ENCODE results near the gene TSPAN15. TPM values are rescaled to one million over a fixed set of nuclear protein-coding genes. Genes with fewer than 3 reads are reported as not detected.
A peak's percentile ranks its signal among the peaks of the same experiment; 100 is the strongest.

The TSPAN15 gene
- total RNA-seq, 6 donors from 2014 or later = 19.9 to 69.5 (median 63.0) TPM

DNA sequence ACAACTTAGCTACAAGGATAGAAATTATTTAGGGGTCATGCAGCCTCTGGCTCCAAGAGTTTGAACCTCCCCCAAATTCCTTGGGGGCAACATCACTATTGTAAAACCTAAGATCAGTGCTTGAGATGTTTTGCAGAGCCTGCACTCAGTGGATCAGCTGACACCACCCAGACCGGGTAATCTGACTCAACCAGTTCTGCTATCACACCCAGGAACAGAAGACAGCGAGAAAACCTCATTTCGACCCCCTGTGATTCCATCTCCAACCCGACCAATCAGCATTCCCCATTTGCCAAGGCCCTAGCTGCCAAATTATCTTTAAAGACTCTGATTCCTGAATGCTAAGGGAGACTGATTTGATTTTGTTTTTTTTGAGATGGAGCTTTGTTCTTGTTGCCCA, 39.8 kb upstream of the TSPAN15 start:
- DNase-seq = no peak
- H3K36me3 ChIP-seq = no peaks in the 10 kb centered on the region
- no peak for TF ChIP-seq POLR2A (IDR thresholded peaks at IDR 0.05)
- TF ChIP-seq, protein P1, sequence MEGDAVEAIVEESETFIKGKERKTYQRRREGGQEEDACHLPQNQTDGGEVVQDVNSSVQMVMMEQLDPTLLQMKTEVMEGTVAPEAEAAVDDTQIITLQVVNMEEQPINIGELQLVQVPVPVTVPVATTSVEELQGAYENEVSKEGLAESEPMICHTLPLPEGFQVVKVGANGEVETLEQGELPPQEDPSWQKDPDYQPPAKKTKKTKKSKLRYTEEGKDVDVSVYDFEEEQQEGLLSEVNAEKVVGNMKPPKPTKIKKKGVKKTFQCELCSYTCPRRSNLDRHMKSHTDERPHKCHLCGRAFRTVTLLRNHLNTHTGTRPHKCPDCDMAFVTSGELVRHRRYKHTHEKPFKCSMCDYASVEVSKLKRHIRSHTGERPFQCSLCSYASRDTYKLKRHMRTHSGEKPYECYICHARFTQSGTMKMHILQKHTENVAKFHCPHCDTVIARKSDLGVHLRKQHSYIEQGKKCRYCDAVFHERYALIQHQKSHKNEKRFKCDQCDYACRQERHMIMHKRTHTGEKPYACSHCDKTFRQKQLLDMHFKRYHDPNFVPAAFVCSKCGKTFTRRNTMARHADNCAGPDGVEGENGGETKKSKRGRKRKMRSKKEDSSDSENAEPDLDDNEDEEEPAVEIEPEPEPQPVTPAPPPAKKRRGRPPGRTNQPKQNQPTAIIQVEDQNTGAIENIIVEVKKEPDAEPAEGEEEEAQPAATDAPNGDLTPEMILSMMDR (IDR thresholded peaks at IDR 0.05) = no peak
- TF ChIP-seq POLR2AphosphoS5 (IDR thresholded peaks at IDR 0.05) = no peak
- no peak for TF ChIP-seq EP300 (IDR thresholded peaks at IDR 0.05)
- no peak for ATAC-seq (ENCODE audit: low FRiP score in 2 of 2)
- WGBS, 2 donors = 68 to 76% methylated on average over 4 of the region's 4 CpGs
- H3K9me3 ChIP-seq = no peaks in the 10 kb centered on the region
- H3K27me3 ChIP-seq = no peaks in the 10 kb centered on the region
- peaks cover 28 to 35% (median 32%) of the 10 kb centered on the region in 4 donors for H3K4me1 ChIP-seq
- no peak overlapping the region for H3K27ac ChIP-seq
- no peak overlapping the region for H3K4me3 ChIP-seq

DNA sequence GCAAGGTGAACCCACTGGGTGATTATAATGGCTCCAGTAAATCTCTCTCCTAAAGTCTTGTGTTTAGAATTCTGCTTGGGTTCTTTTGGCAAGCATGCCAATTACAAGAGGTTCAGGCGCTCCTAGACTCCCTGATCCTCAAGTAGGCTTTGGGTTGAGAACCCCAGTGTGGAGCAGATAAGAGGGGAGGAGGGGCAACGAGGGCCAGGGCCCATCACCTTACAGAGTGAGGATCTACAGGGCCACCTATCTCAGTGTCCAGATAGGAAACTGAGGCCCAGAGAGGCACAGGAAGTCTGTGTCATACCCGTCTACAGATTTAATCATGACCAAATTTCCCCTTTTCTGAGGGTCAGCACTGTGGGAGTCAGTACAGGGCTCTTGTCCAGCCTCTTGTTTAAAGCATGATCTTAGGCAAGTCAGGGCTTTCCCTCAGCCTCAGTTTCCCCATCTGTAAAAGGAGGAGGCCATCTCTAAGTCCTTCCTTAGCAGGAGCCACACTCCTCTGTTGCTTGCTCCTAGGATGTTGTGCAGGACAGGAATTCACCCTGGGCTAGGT, 39.0 kb upstream of the TSPAN15 start:
- H3K4me1 ChIP-seq = peaks cover 19 to 26% (median 24%) of the 10 kb centered on the region in 4 donors
- no peaks in the 10 kb centered on the region for H3K36me3 ChIP-seq
- TF ChIP-seq EP300 (IDR thresholded peaks at IDR 0.05) (no peak), POLR2A (IDR thresholded peaks at IDR 0.05) (no peak), POLR2AphosphoS5 (IDR thresholded peaks at IDR 0.05) (no peak)
- TF ChIP-seq, protein P1 (IDR thresholded peaks at IDR 0.05) = no peak
- no peaks in the 10 kb centered on the region for H3K27me3 ChIP-seq
- H3K9me3 ChIP-seq = no peaks in the 10 kb centered on the region
- DNase-seq = no peak
- no peak overlapping the region for H3K4me3 ChIP-seq
- 58 to 67% methylated on average over 3 of the region's 3 CpGs for WGBS, 2 donors
- no peak for ATAC-seq (ENCODE audit: low FRiP score in 2 of 2)
- H3K27ac ChIP-seq = no peak overlapping the region

DNA sequence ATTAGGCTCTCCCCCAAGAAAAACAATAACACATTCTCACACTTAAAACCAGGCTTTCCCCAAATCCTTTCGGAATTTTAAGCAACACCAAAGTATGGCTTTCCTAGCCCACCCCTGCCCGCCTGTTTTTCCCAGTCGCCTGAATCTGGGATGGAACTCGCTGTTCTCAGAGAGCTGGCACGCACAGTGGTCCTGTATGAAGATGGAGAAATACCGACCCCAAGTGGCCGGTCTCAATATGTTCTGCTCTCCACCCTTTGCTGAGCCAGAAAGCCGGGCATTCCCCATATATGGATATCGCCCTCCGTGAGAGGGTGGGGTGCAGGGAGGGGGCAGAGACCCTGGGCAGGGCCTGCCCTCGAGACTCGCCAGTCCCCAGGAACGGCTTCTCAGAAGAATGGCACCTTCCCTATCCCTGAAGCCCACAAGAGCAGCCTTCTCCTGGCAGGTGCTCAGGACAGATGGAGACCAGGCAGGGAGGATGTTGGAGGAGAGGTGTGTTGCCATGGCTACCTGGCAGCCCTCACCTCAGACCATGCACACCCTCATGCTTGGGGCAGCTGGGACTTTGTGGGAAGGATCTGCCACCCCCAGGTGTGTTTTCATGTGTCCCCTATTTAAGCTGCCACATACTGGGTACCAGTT, 37.9 kb upstream of the TSPAN15 start:
- H3K36me3 ChIP-seq = no peaks in the 10 kb centered on the region
- H3K27me3 ChIP-seq = no peaks in the 10 kb centered on the region
- H3K4me3 ChIP-seq = no peak overlapping the region
- 13 to 17% methylated on average over 7 to 13 of the region's 13 CpGs for WGBS, 2 donors
- peak in 1 of 2 donors; percentile 47 for ATAC-seq (ENCODE audit: low FRiP score in 2 of 2)
- no peaks in the 10 kb centered on the region for H3K9me3 ChIP-seq
- peak in 1 of 2 donors; percentile 57 for DNase-seq
- H3K4me1 ChIP-seq = peaks cover 9 to 18% (median 14%) of the 10 kb centered on the region in 4 donors
- TF ChIP-seq, protein P1 (IDR thresholded peaks at IDR 0.05) = peak in 5 of 6 experiments; percentile 48 to 67 (median 51)
- TF ChIP-seq POLR2AphosphoS5 (IDR thresholded peaks at IDR 0.05) = no peak
- no peak overlapping the region for H3K27ac ChIP-seq

DNA sequence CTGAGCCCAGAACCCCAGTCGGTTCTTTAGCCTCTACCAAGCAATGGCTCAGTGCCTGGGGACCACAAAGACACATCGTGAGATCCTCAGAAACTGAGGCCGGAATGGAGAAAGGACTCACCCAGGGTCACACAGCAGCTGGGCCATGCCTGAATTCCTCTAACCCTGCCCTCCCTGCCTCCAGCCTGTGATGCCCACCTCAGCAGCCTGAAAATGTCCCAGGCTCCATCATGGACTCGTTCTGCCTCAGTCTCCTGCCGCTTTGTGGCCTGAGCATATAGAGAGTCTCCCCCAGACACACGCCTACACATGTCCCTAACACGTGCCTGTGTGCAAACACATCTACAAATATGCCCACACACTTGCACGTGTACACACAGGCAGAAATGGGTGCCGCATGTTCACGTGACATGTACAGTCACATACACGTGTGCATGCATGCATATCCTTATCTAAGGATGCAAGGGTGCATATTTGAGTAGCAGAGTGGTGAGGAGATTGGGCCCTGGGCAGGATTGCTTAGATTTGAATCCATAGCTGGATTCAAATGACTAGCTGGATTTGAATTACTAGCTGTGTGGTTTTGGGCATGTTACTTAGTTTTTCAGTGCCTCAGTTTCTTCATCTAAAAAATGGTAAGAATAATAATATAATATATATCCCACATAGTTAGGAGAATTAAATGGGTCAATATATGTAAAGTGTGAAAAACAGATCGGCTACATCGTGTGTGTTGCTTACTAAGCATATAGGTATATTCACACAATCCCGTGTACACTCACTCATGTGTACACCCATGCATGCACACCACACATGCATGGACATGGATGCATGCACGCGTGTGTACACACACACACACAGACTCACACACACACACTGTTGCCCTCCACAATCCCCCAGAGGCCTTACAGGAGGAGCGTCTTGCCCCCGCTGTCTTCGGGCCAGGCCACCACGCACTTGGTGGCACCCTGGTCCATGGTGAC, 36.9 kb upstream of the TSPAN15 start:
- Histone ChIP-seq H3K27ac (no peak overlapping the region), H3K4me3 (no peak overlapping the region), H3K27me3 (no peaks in the 10 kb centered on the region), H3K9me3 (no peaks in the 10 kb centered on the region), H3K4me1 (peaks cover 4 to 13% (median 8%) of the 10 kb centered on the region in 4 donors), H3K36me3 (no peaks in the 10 kb centered on the region)
- WGBS, 2 donors = 91 to 93% methylated on average over 19 to 20 of the region's 20 CpGs
- no peak for TF ChIP-seq EP300 (IDR thresholded peaks at IDR 0.05)
- TF ChIP-seq POLR2A (IDR thresholded peaks at IDR 0.05) = no peak
- TF ChIP-seq, protein P1 (IDR thresholded peaks at IDR 0.05) = no peak
- no peak for TF ChIP-seq POLR2AphosphoS5 (IDR thresholded peaks at IDR 0.05)
- no peak for DNase-seq
- no peak for ATAC-seq (ENCODE audit: low FRiP score in 2 of 2)
